Panc1 (cell line): Measurements from ENCODE around the gene SBF2.

Experiments
- CTCF ChIP-seq: fragments of 450-650 bp; IDR thresholded peaks from 2 replicates; pipeline ENCODE4 v1.5.1; 2017; ENCODE audit warnings: mild to moderate bottlenecking
- POLR2AphosphoS5 ChIP-seq: IDR thresholded peaks from 2 replicates; pipeline ENCODE4 v1.6.1; 2012; ENCODE audit warnings: mild to moderate bottlenecking, low read depth, low read length, moderate library complexity
- SIN3A ChIP-seq: IDR thresholded peaks from 2 replicates; pipeline ENCODE4 v1.6.1; 2012; ENCODE audit warnings: low read depth, mild to moderate bottlenecking, low read length, moderate library complexity, borderline replicate concordance; ENCODE audit not compliant: insufficient read depth
- TCF7L2 ChIP-seq: IDR thresholded peaks from 2 replicates; pipeline ENCODE4 v1.6.1; 2011; ENCODE audit warnings: mild to moderate bottlenecking, low read depth, low read length, inconsistent platforms

DNA sequence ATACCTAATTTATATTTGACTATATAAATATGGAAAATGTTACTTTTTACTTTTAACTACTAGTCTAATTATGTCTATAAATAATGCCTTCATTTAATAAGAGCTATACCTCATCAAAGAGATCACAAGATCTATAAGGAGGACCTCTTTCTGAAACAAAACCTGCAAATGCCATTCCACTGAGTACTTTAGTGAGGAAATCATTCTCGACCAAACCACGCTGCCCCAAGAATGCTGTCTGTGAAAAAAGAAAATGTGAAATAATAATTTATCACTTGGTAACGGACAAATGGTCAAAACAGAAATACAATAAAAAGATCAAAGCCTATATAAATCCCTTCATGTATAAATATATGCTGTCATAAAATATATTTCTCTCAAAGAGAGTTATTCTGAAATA is 301.7 kb downstream of the SBF2 start:
- no peak for TF ChIP-seq CTCF
- no peak for TF ChIP-seq POLR2AphosphoS5
- no peak for TF ChIP-seq SIN3A
- no peak for TF ChIP-seq TCF7L2
